SK-MEL-5 (cell line): Measurements from ENCODE around the gene TLR4. TPM values are rescaled to one million over a fixed set of nuclear protein-coding genes. Genes with fewer than 3 reads are reported as not detected.

Experiments
- DNase-seq: peaks from one replicate; pipeline ENCODE4 v3.0.0-alpha.2; 2016; ENCODE audit warnings: low read depth, low spot score
- in situ Hi-C: cut with HindIII; loops from 2 replicates; pipeline ENCODE4 v1.10.0; 2016; ENCODE audit warnings: low sequenced_read_pairs, high pct_unique_total_duplicates, low pct_unique_long_range_greater_than_20kb
- polyA plus RNA-seq, 2 experiments: library from polyadenylated mRNA; depleted of rRNA; stranded (reverse); fragments of >200 nt; gene quantifications; 2 replicates each; pipeline ENCODE4 v1.2.3, GENCODE V29; 2015
- total RNA-seq: library from RNA; depleted of rRNA; stranded (reverse); fragments of >200 nt; shearing (Covaris generic); gene quantifications from 2 replicates; pipeline ENCODE4 v1.2.3, GENCODE V29; 2014; rRNA removed

Gene TLR4
- 1.9 and 3.0 TPM in 2 replicates for total RNA-seq
- polyA plus RNA-seq (2015; cell fraction: cytosol; rRNA removed): 1.3 and 1.8 TPM in 2 replicates
- polyA plus RNA-seq (2015; cell fraction: nucleus; rRNA removed): 0.41 and 1.6 TPM in 2 replicates

DNA sequence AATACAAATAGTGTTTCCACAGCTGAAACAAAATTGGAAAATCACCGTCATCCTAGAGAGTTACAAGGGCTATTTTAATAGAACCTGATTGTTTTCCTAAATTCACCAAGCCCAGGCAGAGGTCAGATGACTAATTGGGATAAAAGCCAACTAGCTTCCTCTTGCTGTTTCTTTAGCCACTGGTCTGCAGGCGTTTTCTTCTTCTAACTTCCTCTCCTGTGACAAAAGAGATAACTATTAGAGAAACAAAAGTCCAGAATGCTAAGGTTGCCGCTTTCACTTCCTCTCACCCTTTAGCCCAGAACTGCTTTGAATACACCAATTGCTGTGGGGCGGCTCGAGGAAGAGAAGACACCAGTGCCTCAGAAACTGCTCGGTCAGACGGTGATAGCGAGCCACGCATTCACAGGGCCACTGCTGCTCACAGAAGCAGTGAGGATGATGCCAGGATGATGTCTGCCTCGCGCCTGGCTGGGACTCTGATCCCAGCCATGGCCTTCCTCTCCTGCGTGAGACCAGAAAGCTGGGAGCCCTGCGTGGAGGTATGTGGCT is at the start of gene TLR4:
Gene TLR4 (plus strand): TSS at position 380 of the 552 bp plus-strand sequence. CDS start 70 bp downstream, at position 450.
- in situ Hi-C loops: no loop called here
- peak; percentile 22 for DNase-seq

DNA sequence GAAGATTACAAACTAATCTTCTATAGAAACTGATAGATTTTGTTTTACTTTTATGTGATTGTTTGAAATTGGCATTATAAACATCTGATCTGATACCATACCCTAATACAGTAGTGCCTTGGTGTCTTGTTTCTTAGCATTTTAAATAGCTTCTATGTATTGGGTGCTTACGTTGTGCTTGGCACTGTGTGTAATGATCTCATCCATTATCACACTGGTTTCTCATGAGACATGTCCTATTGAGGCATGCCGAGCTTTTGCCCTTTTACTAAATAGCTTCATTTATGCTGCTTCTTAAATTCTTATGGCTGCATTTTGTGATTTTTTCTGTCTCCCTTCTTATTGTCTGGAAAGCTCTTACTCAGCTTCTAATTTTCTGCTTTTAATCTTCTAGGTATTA is 48.2 kb upstream of the TLR4 start:
- in situ Hi-C loops: no loop called here
- peak; percentile 37 for DNase-seq

DNA sequence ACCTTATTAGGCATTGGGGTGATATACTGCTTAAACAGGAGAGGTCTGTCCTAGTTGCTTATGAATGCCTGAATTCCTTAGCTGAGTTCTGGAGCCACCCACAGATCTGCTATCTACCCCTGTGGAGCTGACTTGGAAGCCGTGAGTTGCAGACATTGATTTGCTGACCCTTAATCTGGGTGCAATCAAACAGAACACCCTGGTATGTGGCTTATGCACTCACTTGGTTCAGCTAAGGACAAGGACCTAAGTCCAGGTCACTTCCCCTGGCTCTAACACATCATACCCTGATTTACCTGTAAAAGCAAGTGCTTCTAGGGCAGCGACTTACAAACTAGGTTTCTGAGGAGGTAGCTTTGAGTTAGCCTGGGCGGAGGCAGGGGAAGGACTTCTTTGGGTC is 41.6 kb upstream of the TLR4 start:
- in situ Hi-C loops: no loop called here
- no peak for DNase-seq

DNA sequence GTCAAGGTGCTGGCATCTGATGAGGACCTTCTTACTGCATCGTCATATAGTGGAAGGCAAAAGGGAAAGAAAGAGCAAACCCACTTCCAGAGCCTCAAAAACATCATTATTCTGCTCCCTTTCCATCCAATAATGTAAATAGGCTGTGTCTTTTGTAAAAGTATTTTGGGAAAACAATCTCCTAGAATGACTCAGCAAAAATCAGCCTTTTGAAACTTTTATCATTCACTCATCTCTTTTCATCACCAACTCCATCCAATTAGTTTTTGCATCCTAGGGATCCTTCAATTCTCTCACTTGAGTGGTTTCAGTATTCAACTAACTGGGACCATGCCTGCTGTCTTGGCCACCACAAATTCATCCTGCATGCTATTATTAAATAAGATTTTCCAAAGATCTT is 39.8 kb upstream of the TLR4 start:
- in situ Hi-C loops: no loop called here
- DNase-seq: no peak

DNA sequence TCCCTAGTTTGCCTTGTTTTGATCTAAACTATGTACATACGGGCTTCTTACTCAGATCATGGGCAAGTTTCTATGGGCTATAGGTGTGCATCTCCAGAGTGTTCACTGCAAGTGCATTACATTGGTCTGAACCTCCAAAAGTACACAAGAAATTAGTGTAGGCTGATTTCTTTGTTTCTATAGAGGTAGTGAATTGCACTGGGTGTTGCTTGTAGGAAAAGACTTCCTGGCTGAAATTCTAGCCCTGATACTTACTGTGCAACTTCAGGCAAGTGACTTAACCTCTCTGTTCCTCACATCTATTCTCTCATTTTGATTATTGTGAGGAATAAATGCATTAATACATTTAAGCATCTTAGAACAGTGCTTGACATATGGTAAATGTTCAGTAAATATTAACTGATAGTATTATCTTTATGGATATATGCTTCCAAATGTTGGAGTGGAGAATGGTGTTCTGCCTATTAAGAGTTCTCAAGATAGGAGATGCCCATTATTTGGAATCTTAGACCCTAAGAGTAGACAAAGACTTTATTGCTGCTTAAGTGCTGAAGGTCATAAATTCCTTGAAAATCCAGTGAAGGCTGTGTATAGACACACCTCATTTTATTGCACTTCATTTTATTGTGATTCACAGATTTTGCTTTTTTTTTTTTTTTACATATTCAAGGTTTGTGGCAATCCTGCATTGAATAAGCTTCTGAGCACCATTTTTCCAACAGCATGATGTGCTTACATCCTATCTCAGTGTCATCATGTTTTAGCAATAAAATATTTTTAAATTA is 38.4 kb upstream of the TLR4 start:
- in situ Hi-C loops: no loop called here
- no peak for DNase-seq

DNA sequence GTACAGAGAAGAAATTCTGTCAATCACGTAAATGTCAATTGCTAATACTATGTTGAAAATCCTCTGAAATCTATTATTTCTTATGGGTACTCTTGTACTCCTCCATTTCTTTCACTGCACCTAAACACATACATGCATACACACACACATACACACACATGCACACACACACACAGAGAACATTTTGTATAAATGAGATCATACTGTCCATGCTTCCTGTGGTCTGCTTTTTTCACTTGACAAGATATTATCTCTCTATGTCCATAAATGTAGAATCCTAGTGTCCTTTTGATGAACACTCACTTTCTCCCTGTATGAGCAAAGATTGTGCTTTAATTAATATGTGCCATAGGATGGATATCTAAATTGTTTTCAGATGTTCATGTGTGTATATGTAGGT is 32.7 kb upstream of the TLR4 start:
- in situ Hi-C loops: no loop called here
- DNase-seq: no peak

DNA sequence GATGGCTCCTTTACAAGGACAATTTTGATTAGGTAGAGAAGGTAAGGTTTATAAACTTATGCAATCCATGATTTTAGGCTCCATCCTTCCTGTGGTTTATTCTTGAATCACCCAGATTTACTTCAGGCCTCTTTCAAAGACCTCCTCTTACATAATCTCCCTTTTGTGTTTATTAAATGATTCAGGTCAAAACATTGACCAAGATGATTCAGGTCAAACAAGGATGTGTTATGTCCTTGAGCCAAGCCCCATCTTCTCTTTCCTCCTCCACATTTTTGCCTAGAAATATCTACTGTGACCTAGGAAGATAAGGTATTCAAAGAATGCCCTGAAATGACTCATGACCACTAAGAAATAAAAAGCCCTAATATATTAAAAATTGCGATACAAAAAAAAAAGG is 31.8 kb upstream of the TLR4 start:
- DNase-seq: no peak
- in situ Hi-C loops: no loop called here

DNA sequence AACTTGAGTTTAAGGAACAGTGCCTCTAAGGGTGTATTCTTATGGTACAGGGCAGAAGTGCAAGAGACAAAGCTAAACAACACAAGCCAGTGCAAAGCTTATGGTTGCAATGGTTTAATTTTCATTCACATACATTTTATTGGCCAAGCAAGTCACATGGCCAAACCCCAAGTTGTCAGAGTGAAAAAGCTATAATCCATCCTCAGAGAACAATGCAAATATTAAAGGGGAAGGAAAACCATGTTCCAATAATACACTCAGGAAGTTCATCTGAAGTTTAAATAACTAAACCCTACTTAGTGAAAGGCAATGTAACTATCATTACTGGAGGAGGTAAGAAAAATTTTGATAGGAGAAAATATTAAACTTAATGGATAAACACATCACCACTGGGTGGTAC is 26.6 kb upstream of the TLR4 start:
- in situ Hi-C loops: no loop called here
- no peak for DNase-seq

DNA sequence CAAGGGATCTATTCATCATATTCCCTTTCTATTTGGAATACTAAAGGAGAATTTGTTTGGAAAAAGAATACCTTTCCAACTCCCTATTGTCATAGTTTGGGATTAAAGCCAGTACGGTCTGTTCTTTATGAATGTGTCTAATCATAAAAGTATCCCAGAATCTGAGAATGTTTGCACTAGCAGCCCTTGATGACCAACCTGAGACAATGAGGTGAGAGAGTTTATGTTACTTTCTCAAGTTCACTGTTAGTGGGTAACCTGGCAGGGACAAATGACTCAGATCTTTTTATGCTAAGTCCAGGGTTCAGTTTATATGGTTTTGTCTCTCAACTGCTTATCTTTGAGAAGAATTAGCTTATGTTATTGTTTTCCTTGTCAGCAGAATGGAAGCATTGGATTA is 25.3 kb upstream of the TLR4 start:
- in situ Hi-C loops: no loop called here
- DNase-seq: no peak

DNA sequence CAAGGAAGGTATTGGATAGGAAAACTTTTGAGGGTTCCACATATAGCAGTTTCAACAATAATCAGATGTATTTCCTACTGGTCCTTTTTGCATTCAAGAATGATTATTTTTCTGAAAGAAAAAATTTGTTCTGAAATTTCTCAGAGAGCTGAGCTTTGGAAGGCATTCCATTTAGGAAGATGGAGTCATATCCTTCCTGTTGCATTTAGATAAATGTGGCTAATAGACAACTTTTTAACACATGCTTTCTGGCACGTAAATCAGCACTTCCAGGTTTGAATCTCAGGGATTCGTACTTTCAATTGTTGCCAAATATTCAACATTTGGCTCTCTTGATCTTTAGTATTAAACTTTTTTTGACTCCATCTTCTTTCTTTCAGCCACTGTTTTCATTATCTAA is 24.8 kb upstream of the TLR4 start:
- in situ Hi-C loops: no loop called here
- DNase-seq: no peak

DNA sequence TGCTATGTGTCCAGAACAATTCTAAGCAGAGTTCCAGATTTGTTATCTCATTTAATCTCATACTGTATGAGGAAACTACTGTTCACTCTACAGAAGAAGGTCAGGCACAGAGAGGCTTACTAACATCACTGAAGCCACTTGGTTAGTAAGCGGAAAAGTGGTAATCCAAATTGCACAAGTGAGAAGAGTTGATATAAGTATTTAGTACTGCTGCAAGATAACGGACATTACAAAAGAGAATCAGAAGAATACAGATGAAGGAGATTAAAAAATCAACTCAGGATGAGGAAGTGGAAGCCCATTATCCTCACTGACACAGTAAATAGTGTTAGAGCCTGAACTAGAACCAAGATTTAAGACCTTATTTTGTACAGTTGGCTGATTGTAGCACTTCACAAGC is 22.3 kb upstream of the TLR4 start:
- in situ Hi-C loops: no loop called here

DNA sequence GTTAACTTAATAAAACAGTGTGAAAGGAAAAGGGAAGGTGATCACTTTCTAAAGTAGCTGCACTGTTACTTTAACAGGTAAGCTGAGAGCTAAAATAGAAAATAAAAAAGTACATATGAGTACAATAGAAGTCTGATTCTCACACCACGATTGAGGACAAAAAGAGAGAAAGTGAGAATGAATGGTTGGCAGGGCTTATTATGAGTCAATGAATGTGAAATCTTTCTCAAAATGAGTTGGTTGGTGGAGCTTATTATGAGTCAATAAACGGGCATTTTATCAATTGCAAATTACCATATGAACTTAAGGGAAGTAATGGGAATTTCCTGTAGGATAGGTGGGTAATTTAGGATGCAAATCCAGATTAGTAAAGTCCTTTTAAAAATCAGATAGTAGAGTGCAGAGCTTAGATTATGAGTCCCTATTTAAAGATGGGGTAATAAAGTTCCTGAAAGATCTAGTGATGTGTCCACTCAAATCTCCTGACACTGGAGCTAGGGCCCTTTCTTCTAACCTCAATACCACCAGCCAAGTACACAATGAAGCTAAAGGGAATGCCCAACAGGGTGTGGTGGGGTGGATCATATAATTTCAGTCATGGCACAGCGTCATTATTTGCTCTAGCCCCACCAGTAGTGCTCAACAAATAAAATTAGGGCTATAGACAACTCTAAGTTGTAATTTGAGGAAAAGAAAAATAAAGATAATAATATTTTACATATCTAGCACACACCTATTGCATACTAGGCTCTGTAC is 21.1 kb upstream of the TLR4 start:
- in situ Hi-C loops: no loop called here
- DNase-seq: no peak

More for the DNA sequence above, 22.3 kb upstream of the TLR4 start:
- DNase-seq: no peak

DNA sequence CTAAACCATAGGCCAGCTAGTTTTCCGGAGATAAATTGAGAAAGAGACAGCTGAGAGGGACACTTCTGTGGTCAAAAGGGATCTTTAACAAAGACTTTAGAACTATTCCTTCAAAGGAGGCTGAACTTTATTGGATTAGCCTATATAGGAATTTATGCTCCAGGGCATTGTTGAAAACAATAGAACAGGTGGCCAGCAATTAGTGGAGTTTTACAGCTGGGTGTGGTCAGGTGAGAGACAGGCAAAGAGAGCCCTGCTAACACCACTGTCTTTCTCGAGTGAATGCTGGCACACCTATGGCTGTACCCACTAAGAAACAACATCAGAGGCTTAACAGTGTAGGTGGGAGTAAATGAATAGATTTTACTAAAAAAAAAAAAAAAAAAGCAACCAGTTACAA is 16.7 kb upstream of the TLR4 start:
- in situ Hi-C loops: no loop called here
- no peak for DNase-seq

DNA sequence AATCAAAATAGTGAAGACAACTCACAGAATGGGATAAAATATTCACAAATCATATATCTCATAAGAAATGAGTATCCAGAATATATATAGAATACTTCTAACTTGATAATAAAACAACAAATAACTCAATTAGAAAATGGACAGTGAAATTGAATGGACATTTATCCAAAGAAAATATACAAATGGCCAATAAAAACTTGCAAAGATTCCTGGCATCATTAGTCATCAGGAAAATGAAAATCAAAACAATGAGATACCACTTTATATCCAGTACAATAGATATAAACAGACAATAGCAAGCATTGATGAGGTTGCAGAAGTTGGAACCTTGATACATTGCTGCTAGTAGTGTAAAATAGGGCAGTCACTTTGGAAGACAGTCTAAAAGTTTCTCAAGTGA is 12.8 kb upstream of the TLR4 start:
- in situ Hi-C loops: no loop called here
- no peak for DNase-seq

DNA sequence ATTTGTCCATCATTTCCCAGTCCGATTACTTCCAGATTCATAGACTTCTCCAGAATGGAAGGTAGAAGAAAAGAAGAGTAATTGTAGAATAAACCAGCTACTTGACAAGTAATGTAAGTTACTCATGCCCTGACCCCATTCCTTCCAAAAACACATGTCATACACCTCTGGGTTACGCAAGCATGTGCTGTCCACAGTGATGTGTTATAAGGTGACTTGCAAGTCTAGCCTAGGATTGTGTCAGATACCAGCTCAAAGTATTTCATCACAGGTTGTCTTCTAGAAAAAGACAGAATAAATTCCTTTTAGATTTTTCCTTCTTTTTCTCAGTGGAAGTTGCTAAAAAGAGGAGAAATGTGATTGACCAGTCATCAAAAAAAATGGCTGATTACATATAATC is 8.0 kb upstream of the TLR4 start:
- no peak for DNase-seq
- in situ Hi-C loops: no loop called here

DNA sequence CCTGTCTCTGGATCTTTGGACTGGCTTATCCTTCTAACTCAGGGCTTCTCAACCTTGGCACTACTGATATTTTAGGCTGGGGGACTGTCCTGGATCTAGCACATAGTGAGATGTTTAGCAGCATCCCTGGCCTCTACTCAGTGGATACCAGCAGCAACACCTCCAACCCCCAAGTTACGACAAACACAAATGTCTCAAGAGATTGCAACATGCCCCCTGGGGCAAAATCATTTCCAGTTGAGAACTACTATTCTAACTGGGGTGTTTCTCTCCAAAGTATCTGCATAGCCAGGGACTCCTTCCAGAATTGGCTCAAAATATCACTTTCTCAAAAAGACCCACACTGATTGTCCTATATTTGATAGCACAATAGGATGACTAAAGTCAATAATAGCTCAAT is 7.2 kb upstream of the TLR4 start:
- DNase-seq: no peak
- in situ Hi-C loops: no loop called here

DNA sequence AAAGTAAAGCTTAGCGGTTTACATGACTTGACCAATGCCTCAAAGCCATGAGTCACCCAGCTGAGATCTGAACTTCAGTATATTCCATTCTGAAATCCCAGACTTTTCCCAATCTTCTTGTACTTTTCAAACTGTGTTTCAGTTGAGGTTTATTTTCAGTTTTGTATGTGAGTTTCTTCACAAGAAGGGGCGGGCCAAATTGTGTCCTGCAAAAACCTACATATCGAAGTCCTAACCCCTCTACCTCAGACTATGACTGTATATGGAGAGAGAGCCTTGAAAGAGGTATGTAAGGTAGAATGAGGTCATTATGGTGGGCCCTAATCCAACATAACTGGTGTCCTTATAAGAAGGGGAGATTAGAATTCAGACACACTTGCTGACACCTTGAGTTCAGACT is 666 bp upstream of the TLR4 start:
- in situ Hi-C loops: no loop called here
- DNase-seq: no peak

DNA sequence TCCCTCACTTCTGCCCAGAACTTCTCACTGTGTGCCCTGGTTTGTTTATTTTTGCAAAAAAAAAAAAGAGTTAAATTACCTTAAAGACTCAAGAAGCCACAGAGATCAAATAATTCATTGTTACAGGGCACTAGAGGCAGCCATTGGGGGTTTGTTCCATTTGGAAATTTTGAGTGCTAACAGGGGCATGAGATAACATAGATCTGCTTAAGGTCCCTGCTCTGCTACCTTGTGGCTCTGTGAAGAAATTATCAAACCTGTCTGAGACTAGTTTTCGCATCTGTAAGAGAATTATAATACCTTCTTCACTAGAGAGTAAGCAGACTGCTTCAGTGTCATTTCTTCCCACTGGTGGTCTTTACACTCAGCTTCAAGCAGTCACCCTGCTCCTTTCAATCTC is 394 bp downstream of the TLR4 start:
- in situ Hi-C loops: no loop called here
- DNase-seq: no peak

DNA sequence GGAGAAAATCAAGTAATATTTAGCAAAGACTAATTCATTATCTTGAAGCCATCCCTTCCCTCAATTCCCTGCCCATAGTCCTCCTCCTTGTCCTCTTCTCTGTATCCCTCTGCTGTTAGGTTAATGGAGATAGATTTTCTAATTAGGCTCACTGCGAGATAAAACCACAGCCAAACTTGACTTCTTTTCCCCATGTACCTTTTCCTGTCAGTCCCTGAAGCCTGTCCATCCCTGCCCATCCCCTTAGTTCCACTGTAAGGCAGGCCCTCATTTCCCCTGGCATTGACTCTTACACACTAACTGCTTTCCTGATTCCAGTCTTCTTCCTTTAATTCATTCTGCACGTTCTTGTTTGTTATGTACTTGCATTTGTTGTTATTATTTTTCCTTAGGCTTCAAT is 1.2 kb downstream of the TLR4 start:
- in situ Hi-C loops: no loop called here
- no peak for DNase-seq
